ENCODE results near the gene ATF2.

ATF2 gene

GRCh38 chr2:175167792-175168563 lies at the start of gene ATF2:
Gene ATF2 (minus strand): TSS chr2:175168203. CDS start chr2:175136443, 31,760 bp downstream.
- DNase-seq, result peak; percentile 100

DNA sequence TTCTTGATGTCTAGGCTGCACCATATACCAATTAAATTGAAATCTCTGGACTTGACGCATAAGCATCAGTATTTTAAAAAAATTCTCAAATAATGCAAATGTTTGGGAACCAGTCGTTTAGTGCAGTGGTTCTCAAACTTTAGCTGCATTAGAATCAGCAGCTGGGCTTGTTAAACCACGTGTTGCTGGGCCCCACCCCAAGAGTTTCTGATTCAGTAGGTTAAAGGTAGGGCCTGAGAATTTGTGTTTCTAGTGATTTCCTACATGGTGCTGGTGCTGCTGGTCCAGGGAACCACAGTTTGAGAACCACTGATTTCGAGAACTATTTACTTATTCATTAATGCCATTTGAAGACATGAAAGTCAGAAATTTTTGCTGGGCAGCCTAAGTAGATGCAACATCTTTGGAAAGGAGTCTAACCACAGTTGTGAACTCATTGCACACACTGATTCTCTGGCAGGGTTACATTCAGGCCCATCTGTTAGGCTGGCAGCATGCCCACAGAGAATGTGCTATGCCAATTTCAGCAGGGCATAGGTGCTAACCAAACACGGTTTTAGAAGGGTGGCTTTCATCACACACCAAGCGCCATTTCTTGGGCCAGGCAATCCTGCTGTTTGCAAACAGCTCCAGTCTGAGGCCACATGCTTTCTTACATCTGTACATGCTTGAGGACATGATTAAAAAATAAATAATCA lies 39.9 kb upstream of the ATF2 start:
- DNase-seq, result no peak

DNA sequence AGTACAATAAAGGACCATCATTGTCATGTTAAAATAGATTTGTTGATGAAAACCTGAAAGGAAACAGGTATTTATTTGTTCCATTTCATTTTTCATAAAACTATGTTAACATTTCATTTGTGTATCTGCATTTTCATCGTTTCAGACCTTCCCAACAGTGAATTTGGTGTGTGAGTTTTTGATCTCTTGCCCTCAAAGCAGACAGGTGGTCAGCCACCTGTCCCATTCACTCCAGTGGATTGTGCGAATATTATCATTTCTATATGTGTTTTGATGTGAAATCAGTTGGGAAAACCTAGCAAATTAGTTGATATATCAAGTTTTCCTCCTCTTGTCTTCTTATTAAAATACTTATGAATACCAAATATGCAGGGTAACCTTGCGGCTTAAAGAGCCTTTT lies 38.9 kb upstream of the ATF2 start:
- DNase-seq, result no peak

GRCh38 chr2:175205523-175205922 lies 37.5 kb upstream of the ATF2 start:
- DNase-seq, result no peak

DNA sequence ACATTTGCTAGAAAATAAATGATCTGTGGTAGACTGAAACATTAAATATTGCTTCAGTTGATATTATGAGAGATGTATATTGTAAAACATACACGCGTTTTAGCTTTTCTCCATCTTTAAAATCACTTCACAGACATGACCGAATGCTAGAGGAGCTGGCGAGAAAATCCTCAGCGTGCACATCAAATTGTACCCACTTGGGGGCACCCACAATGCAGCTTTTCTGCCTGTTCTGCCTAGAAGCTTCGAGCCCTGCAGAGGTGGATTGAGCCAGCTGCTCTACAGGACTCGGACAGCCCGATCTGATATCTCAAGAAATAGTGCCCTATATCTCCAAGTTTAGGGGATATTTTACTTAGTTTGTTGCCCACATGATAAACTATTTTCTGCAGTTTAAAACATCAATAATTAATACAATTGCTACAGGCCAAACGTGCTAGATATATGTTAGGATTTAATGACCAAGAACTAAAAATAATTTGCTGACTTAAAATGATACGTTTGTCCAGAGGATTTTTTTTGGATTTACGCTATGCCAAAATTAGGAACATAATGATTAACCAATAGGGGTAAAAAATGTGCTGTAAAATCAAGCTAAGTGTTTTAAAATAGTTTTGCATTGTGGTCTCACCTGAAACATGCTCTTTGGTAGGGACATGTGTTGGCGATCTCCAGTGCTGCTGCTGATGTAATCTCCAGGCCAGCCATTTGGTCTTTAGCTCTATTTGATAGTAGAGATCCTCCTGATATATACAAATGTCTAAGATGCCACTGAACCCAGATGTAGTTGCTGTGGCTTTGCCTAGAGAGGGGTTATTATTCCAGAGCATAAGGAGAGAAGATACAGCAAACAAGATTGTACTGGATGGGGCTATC lies 35.9 kb upstream of the ATF2 start:
- DNase-seq, result peak; percentile 91

DNA sequence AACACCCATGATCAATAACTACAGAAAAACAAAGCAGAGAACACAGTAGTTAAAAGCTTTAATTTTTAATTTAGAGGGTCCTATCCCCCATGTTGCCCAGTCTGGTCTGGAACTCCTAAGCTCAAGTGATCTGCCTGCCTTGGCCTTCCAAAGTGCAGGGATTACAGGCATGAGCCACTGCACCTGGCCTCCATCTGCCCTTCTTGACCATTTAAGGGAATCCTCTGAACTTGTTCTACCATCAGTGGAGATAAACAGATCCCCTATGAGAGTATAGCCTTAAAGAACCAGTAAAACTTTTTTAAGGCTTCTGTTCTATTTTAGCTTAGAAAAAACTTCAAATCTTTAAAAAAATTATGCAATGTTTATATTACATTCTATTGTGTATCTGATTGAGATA lies 27.0 kb upstream of the ATF2 start:
- DNase-seq, result no peak

- no peak for DNase-seq
Observed at GRCh38 chr2:175188761-175189160, 20.8 kb upstream of the ATF2 start.

- DNase-seq, result no peak
Observed at GRCh38 chr2:175187378-175187777, 19.4 kb upstream of the ATF2 start.

DNA sequence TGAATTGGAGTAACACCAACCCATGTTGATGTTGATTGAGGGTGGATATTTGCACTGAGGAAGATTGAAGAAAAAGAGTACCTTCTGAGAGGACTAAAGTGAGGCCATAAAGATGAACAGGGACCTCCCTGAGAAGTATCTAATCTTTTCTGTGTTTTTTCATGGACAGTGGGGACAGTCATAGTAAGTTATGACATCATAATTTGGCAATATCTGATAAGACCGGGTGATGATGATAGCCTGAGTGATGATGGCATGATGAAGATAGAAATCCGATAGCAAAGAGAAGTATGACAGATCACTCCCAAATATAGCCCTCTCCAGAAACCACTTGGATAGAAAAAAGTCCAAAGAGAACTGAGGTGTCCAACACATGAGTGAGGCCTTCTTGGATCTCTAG lies 15.7 kb upstream of the ATF2 start:
- DNase-seq, result no peak

DNA sequence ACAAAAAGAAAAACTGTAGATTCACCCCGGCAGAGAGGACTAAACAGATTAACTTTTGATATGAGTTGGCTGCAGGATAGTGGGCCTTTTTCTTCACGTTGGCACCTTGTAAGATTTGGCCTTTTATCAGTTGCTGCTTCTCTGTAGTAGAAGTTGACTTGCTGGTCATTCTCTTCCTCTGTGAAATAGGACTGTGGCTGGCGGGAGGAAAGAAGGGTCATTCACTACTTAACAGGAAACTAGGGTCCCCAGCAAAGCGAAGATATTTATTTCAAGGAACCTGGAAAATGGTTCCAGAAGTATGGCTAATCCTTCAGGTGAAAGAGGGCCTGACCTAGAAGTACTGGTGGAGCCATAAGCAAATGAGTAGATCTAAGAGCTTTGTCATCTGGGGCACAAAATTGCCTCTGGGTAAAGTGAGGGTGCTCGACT lies 13.9 kb upstream of the ATF2 start:
- no peak for DNase-seq

GRCh38 chr2:175181104-175181876 lies 13.3 kb upstream of the ATF2 start, which contains the start of gene ATP5MC3:
Gene ATP5MC3 (minus strand): TSS chr2:175181710. CDS start chr2:175181393, 317 bp downstream.
- DNase-seq, result peak; percentile 97

DNA sequence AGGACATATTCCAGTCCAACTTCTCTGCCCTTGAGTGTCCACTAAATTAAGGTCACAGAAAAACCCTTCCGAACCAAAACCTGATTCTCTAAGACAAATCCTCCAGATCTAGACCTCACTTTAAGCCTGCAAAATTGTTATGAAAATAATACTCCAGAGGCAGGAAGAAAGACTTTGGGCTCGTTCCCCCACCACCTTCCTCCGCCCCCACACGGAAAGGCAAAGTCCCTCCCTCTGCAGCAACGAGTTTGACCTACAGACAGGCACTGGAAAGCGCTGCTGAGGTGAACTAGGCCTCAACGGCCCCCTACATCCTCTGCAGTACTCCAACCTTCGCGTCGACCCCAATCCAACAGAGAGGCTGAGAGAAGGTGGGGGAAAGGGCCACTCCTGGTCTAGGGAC lies 12.7 kb upstream of the ATF2 start:
- DNase-seq, result peak; percentile 25

DNA sequence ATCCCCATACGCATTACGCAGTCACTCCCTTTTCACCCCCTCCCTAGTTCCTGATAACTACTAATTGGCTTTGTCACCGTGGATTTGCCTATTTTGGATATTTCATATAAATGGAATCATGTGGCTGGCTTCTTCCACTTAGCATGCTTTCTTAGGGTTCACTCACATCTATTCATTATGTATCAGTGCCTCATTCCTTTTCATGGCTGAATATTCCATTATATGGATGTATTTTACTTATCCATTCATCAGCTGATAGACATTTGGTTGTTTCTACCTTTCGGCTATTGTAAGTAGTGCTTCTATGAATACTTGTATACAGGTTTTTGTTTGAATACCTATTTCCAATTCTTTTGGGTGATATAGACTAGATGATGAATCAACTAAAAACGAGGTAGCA lies 8.6 kb upstream of the ATF2 start:
- no peak for DNase-seq

DNA sequence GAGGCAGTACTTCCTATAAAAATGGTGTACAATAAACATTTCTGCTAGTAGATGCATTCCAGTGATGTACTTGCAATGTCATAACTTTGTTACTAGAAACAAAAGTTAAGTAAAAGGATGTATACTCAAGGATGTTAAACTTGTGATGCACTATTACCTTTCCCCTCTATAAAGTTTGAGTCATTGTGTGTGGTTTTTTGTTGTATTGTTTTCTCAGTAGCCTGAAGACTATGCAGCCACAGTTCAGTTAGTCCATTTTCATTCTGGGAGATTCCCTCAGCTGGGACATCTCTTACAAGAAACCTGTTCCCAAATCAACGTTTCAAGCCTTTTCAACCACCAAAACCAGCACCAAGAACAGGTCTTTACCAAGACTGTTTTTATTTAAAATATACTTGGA lies 7.9 kb upstream of the ATF2 start:
- DNase-seq, result no peak

GRCh38 chr2:175175320-175175719 lies 7.3 kb upstream of the ATF2 start:
- DNase-seq, result no peak

DNA sequence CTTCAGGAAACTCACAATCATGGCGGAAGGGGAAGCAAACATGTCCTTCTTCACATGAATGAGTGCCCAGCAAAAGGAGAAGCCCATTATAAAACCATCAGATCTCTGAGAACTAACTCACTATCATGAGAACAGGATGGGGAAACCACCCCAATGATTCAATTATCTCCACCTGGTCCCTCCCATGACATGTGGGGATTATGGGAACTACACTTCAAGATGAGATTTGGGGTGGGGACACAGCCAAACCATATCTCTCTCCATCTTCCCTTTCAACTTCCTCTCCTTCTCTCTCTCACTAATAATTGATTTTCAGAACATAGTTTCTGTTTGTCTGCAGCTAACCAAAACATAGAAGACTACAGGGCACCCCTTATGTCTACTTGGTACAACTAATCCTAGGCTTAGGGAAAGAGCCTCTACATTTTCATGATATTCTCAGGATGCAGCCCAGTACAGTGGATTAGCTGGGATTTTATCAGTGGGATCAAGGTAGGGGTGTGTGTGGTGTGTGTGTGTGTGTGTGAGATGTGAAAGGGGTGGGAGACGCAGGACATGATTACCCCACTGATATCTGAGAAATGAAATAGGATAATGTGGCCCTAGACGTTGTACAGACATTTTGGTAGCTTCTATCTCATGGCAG lies 2.8 kb upstream of the ATF2 start:
- DNase-seq, result no peak

- DNase-seq, result no peak
Observed at GRCh38 chr2:175169191-175169590, 1.2 kb upstream of the ATF2 start.

DNA sequence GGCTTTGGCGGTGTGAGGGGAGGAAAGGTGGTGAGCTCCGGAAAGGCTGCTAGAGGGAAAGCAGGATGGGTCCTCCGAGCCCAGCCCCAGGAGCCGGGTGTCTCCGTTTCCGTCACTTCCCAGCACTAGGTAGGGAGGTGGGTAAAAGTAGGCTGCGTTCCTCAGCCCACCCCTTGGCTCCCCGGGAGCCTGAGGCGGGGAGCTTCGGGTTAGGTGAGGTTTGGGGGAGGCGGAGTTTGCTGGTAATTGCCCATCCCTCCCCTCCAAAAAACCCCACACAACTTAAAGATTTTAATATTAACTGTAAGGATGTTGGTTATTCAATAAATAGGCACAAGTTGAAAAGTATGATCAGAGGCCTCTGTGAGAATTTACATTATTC lies 552 bp upstream of the ATF2 start:
- no peak for DNase-seq

GRCh38 chr2:175167076-175167791 lies 769 bp downstream of the ATF2 start:
- peak; percentile 85 for DNase-seq

- DNase-seq, result no peak
Observed at GRCh38 chr2:175166216-175166824, 1.7 kb downstream of the ATF2 start.

- no peak for DNase-seq
Observed at GRCh38 chr2:175164235-175164634, 3.8 kb downstream of the ATF2 start.
